ENCODE data around the gene BMPR1A.

The BMPR1A gene

GRCh38 chr10:86792461-86793167, 36.2 kb downstream of the BMPR1A start:
- in situ Hi-C loops (cut with MboI; ENCODE audit: low pct_unique_long_range_greater_than_20kb, low sequenced_read_pairs), result no loop called here
- no peak for DNase-seq

GRCh38 chr10:86793696-86794095, 37.3 kb downstream of the BMPR1A start:
- no peak for DNase-seq
- in situ Hi-C loops (cut with MboI; ENCODE audit: low pct_unique_long_range_greater_than_20kb, low sequenced_read_pairs), result no loop called here

- in situ Hi-C loops (cut with MboI; ENCODE audit: low pct_unique_long_range_greater_than_20kb, low sequenced_read_pairs), result no loop called here
- peak; percentile 54 for DNase-seq
Measured at GRCh38 chr10:86795353-86795752, 38.9 kb downstream of the BMPR1A start.

GRCh38 chr10:86798025-86798424, 41.6 kb downstream of the BMPR1A start:
- in situ Hi-C loops (cut with MboI; ENCODE audit: low pct_unique_long_range_greater_than_20kb, low sequenced_read_pairs), result no loop called here

GRCh38 chr10:86798611-86799010, 42.2 kb downstream of the BMPR1A start:
- DNase-seq, result peak; percentile 40
- in situ Hi-C loops (cut with MboI; ENCODE audit: low pct_unique_long_range_greater_than_20kb, low sequenced_read_pairs), result no loop called here

More at GRCh38 chr10:86798025-86798424, 41.6 kb downstream of the BMPR1A start:
- no peak for DNase-seq

- no peak for DNase-seq
- in situ Hi-C loops (cut with MboI; ENCODE audit: low pct_unique_long_range_greater_than_20kb, low sequenced_read_pairs), result no loop called here
Measured at GRCh38 chr10:86799188-86799845, 42.9 kb downstream of the BMPR1A start.

GRCh38 chr10:86801995-86802394, 45.6 kb downstream of the BMPR1A start:
- no peak for DNase-seq
- in situ Hi-C loops (cut with MboI; ENCODE audit: low pct_unique_long_range_greater_than_20kb, low sequenced_read_pairs), result no loop called here

GRCh38 chr10:86802473-86803108, 46.2 kb downstream of the BMPR1A start:
- DNase-seq, result no peak
- in situ Hi-C loops (cut with MboI; ENCODE audit: low pct_unique_long_range_greater_than_20kb, low sequenced_read_pairs), result no loop called here

GRCh38 chr10:86803156-86803555, 46.7 kb downstream of the BMPR1A start:
- no peak for DNase-seq
- in situ Hi-C loops (cut with MboI; ENCODE audit: low pct_unique_long_range_greater_than_20kb, low sequenced_read_pairs), result no loop called here

GRCh38 chr10:86804805-86805204, 48.4 kb downstream of the BMPR1A start:
- DNase-seq, result no peak
- in situ Hi-C loops (cut with MboI; ENCODE audit: low pct_unique_long_range_greater_than_20kb, low sequenced_read_pairs), result no loop called here

- in situ Hi-C loops (cut with MboI; ENCODE audit: low pct_unique_long_range_greater_than_20kb, low sequenced_read_pairs), result no loop called here
- no peak for DNase-seq
Measured at GRCh38 chr10:86813101-86813500, 56.7 kb downstream of the BMPR1A start.

GRCh38 chr10:86813982-86814381, 57.6 kb downstream of the BMPR1A start:
- in situ Hi-C loops (cut with MboI; ENCODE audit: low pct_unique_long_range_greater_than_20kb, low sequenced_read_pairs), result no loop called here
- no peak for DNase-seq

- in situ Hi-C loops (cut with MboI; ENCODE audit: low pct_unique_long_range_greater_than_20kb, low sequenced_read_pairs), result no loop called here
- no peak for DNase-seq
Measured at GRCh38 chr10:86815035-86815617, 58.7 kb downstream of the BMPR1A start.

GRCh38 chr10:86815640-86816039, 59.2 kb downstream of the BMPR1A start:
- DNase-seq, result no peak
- in situ Hi-C loops (cut with MboI; ENCODE audit: low pct_unique_long_range_greater_than_20kb, low sequenced_read_pairs), result no loop called here

GRCh38 chr10:86817246-86817645, 60.8 kb downstream of the BMPR1A start:
- in situ Hi-C loops (cut with MboI; ENCODE audit: low pct_unique_long_range_greater_than_20kb, low sequenced_read_pairs), result no loop called here
- no peak for DNase-seq

GRCh38 chr10:86819567-86819966, 63.1 kb downstream of the BMPR1A start:
- no peak for DNase-seq
- in situ Hi-C loops (cut with MboI; ENCODE audit: low pct_unique_long_range_greater_than_20kb, low sequenced_read_pairs), result no loop called here

GRCh38 chr10:86820509-86820908, 64.1 kb downstream of the BMPR1A start:
- in situ Hi-C loops (cut with MboI; ENCODE audit: low pct_unique_long_range_greater_than_20kb, low sequenced_read_pairs), result no loop called here
- DNase-seq, result no peak

GRCh38 chr10:86821388-86821999, 65.1 kb downstream of the BMPR1A start:
- in situ Hi-C loops (cut with MboI; ENCODE audit: low pct_unique_long_range_greater_than_20kb, low sequenced_read_pairs), result no loop called here
- DNase-seq, result no peak

GRCh38 chr10:86823565-86823964, 67.1 kb downstream of the BMPR1A start:
- in situ Hi-C loops (cut with MboI; ENCODE audit: low pct_unique_long_range_greater_than_20kb, low sequenced_read_pairs), result no loop called here
- DNase-seq, result no peak

GRCh38 chr10:86824151-86824550, 67.7 kb downstream of the BMPR1A start:
- no peak for DNase-seq
- in situ Hi-C loops (cut with MboI; ENCODE audit: low pct_unique_long_range_greater_than_20kb, low sequenced_read_pairs), result no loop called here
